ENCODE data around the gene MAP4K5.
A peak's percentile ranks its signal among the peaks of the same experiment; 100 is the strongest.
"Not testable (repeated sequence)": the region's sequence is repeated elsewhere in the genome, so short reads cannot be mapped to it uniquely, and the experiment has no call there.

Gene MAP4K5

GRCh38 chr14:50532502-50533240, at the start of gene MAP4K5:
TSS of gene MAP4K5 (minus strand) at chr14:50532569. CDS start at chr14:50532049, 520 bp downstream.
- peak; percentile 91 for DNase-seq

- no peak for DNase-seq
Observed at GRCh38 chr14:50578433-50578832, 46.1 kb upstream of the MAP4K5 start.

- DNase-seq: no peak
Observed at GRCh38 chr14:50577982-50578381, 45.6 kb upstream of the MAP4K5 start.

- DNase-seq: no peak
Observed at GRCh38 chr14:50575769-50576168, 43.4 kb upstream of the MAP4K5 start.

- DNase-seq: no peak
Observed at GRCh38 chr14:50573862-50574261, 41.5 kb upstream of the MAP4K5 start.

- no peak for DNase-seq
Observed at GRCh38 chr14:50569714-50570274, 37.4 kb upstream of the MAP4K5 start.

GRCh38 chr14:50562841-50563240, 30.5 kb upstream of the MAP4K5 start:
- DNase-seq: no peak

GRCh38 chr14:50560931-50561285, 28.5 kb upstream of the MAP4K5 start:
- DNase-seq: peak; percentile 74

GRCh38 chr14:50559990-50560930, 27.9 kb upstream of the MAP4K5 start, which contains the start of gene ATL1:
TSS of gene ATL1 (plus strand) at chr14:50560145. CDS start at chr14:50560266, 121 bp downstream.
- DNase-seq: peak; percentile 30

GRCh38 chr14:50552796-50553195, 20.4 kb upstream of the MAP4K5 start:
- DNase-seq: not testable (repeated sequence)

- DNase-seq: no peak
Observed at GRCh38 chr14:50551877-50552276, 19.5 kb upstream of the MAP4K5 start.

- no peak for DNase-seq
Observed at GRCh38 chr14:50550294-50550693, 17.9 kb upstream of the MAP4K5 start.

- no peak for DNase-seq
Observed at GRCh38 chr14:50545618-50546017, 13.2 kb upstream of the MAP4K5 start.

- DNase-seq: no peak
Observed at GRCh38 chr14:50544911-50545310, 12.5 kb upstream of the MAP4K5 start.

- peak; percentile 18 for DNase-seq
Observed at GRCh38 chr14:50542941-50543418, 10.6 kb upstream of the MAP4K5 start.

GRCh38 chr14:50541159-50541567, 8.8 kb upstream of the MAP4K5 start:
- no peak for DNase-seq

GRCh38 chr14:50539051-50539450, 6.7 kb upstream of the MAP4K5 start:
- no peak for DNase-seq

- DNase-seq: not testable (repeated sequence)
Observed at GRCh38 chr14:50538034-50538433, 5.7 kb upstream of the MAP4K5 start.

- DNase-seq: no peak
Observed at GRCh38 chr14:50534997-50535396, 2.6 kb upstream of the MAP4K5 start.

- DNase-seq: no peak
Observed at GRCh38 chr14:50534416-50534815, 2.0 kb upstream of the MAP4K5 start.

- no peak for DNase-seq
Observed at GRCh38 chr14:50533806-50534205, 1.4 kb upstream of the MAP4K5 start.

GRCh38 chr14:50533241-50533705, 904 bp upstream of the MAP4K5 start:
- DNase-seq: no peak

All from activated CD8-positive, alpha-beta memory T cell treated with anti-CD3 and anti-CD28 coated beads, Interleukin-2, amount 50 U/mL, for 4 hours (primary cell).